GM19328 (cell line): ENCODE data around the gene ITLN1.
"Not testable (repeated sequence)": the region's sequence is repeated elsewhere in the genome, so short reads cannot be mapped to it uniquely, and the experiment has no call there.

Experiments used
- ATAC-seq: cut with Tn5 transposase; IDR thresholded peaks from one replicate; pipeline ENCODE4 v1.9.1; 2021; ENCODE audit warnings: mild to moderate bottlenecking, moderate library complexity; ENCODE audit not compliant: unreplicated experiment

ITLN1 gene

DNA sequence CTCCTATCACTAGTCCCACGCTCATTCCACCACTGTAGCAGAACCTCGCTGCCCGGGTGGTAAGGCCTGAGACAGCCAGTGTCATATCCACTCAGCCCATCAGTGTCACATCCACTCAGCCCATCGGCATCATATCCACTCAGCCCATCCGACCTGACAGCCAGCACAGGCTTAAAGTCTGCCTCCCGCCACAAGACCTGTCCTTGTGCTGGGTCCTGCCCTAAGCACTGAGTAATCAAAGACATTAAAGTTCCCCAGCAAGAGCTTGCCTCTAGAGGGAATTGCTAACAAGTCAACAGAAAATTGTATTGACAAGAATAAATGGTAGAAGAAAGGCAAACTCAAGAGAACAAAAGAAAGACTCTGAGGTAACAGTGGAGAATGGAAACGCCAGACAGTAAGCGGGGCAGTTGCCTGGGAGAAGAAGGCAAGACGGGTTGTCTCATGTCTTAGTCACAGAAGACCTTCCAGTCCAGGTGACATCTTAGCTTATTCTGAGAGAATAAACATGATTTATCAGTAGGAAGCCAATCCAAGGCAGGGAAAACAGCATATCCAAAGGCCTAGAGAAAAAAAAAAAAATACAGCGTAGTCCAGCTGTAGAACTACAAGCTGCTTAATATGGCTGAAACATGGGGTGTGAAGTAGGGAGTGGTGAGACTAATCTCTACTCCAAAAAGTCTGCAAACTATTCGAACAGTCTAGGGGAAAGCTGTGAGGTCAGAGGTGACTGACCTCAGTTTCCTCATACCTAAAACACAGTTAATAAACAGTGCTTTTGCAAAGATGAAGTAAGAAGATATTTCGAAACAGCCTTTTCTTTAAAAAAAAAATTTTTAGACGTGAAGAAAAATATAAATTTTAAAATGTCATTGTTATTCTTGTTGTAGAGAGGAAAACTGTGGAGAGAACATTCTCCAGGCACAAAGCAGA, 1.1 kb downstream of the ITLN1 start:
- no peak for ATAC-seq

DNA sequence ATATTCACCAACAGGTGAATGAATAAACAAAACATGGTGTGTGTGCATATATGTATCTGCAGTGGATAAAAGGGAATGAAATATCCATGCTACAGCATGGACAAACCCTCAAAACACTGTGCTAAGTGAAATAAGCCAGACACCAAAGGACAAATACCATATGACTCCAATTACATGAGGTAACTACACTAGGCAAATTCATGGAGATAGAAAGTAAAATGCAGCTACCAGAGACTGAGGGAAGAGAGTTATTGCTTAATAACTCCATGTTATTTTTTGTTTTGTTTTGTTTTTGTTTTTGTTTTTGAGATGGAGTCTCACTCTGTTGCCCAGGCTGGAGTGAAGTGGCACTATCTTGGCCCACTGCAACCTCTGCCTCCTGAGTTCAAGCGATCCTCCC, 2.4 kb downstream of the ITLN1 start:
- no peak for ATAC-seq

DNA sequence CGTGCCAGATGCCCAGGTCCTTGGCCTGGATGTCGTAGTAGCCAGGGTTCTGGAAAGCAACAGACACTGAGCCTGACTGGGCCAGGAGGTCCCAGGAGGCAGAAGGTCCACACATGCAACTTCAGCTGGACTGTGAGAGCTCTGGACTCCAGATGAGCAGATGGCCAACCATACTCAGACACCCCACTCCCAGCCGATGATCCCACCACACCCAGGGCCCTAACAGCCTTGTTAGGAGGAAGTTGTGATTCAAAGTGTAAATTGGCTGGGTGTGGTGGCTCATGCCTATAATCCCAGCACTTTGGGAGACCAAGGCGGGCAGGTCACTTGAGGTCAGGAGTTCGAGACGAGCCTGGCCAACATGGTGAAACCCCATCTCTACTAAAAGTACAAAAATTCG, 3.7 kb downstream of the ITLN1 start:
- not testable (repeated sequence) for ATAC-seq

DNA sequence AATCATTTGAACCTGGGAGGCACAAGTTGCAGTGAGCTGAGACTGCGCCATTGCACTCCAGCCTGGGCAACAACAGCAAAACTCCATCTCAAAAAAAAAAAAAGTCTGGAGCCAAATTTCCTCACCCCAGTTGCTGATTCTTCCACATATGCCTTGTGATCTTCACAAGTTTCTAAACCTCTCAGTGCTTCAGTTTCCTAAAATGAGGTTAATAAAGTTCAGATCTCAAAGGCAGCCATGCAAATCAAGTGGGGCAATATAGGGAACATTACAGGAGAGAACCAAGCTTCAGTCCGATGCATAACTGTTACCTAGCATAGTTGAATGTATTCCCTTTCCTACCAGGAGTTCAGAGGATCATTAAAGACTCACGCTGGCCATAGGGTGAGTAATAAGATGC, 4.8 kb downstream of the ITLN1 start:
- ATAC-seq = no peak

DNA sequence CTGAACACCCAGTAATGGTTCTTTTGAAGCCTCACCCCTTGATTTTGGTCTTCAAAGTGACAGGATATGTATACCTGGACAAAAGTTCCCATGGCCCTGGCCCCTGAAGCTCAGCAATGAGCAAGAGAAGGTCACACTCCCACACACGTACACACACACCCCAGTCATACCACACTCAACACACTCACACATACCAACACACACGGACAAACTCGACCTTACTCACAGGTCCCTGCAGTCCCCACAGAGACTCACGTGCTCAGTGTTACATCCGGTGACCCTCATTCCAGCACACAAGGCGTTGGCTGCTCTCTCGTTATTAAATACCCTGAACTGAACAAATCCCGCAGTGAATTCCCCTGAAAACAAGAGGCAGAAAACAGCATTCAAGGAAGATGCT, 5.9 kb downstream of the ITLN1 start:
- no peak for ATAC-seq

DNA sequence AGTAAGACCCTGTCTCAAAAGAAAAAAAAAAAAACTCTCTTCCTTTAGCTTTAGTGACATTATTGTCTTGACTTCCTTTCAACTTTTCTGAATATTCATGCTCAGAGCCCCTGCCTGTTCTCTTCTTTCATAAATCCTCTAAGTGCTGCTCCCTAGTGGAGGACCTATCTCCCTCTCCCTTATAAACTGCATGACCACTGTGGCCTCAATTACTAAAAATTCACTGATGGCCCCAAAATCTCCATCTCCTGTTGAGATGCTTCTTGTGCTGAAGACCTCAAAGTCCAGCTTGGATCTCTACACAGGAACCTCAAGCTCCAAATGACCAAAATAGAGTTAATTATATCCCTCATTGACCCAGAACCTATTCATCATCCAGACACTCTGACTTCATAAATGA, 7.8 kb downstream of the ITLN1 start:
- no peak for ATAC-seq

DNA sequence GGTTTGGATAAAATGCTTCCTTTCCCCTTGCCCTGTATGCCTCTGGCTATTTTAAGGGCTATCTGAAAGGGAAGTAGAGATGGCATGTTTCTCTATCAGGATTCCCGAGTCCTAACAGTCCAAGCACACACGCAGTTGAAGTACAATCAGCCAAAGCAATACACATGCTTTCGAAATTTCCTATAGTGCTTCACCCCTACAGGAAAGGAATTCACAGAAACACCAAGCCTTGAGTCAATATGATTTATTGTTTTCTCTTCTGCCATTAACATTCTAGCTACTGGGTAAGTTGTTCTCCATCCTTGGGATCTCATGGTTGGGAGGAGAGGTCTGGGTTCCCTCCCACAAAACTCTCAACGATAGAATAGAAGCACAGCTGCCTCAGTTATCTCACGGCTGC, 8.7 kb downstream of the ITLN1 start:
- ATAC-seq = no peak

DNA sequence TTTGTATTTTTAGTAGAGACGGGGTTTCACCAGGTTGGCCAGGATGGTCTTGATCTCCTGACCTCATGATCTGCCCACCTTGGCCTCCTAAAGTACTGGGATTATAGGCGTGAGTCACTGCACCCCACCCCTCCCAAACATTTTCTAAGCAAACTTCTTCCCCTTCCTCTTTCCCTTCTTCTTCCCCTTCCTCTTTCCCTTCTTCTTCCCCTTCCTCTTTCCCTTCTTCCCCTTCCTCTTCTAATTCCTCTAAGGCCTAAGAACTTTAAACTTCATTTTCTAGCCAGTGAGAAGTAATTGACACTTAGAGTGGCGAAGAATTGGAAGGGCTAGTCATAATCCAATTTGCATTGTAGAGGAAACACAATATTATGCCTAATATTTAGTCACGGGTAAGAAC, 9.4 kb downstream of the ITLN1 start:
- ATAC-seq = not testable (repeated sequence)

DNA sequence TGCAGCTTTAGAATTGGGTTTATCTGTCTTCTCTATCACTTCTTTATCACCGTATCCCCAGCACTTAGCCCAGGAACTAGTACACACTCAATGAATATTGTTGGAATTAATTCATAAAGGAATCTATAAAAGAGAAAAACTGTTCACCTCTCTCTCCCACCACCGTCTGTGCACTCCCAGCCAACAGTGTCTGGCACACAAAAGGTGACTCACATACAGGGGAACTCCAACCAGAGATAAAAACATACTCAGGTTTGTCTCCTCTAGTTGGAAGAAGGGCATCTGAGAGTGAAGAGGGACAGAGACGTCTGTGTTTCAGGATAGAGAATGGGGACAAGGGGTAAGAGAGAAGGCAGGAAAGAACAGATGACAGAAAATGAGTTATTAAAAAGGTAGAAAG, 10.0 kb downstream of the ITLN1 start:
- ATAC-seq = no peak

DNA sequence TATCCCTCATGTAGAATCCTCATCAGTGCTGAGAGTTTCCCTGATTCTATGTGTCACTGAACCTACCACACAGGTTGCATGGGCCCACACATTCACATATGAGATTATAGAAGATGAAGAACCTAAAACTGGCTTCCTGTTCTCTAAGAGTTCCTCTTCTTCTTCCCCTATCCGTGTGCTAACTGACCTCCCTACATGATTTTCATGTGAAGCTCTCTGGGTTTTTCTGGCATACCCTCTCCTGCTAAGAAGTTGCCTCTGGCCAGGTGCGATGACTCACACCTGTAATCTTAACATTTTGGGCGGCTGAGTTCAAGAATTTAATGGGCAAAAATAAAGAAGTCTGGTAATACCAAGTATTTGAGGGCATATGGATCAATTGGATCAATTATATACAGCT, 16.8 kb downstream of the ITLN1 start:
- no peak for ATAC-seq

DNA sequence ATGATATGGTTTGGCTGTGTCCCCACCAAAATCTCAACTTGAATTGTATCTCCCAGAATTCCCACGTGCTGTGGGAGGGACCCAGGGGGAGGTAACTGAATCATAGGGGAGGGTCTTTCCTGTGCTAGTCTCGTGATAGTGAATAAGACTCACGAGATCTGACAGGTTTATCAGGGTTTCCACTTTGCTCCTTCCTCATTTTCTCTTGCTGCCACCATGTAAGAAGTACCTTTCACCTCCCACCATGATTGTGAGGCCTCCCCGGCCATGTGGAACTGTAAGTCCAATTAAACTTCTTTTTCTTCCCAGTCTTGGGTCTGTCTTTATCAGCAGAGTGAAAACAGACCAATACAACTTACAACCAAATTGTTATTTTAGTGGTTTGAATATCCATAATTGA, 17.3 kb downstream of the ITLN1 start:
- ATAC-seq = not testable (repeated sequence)

DNA sequence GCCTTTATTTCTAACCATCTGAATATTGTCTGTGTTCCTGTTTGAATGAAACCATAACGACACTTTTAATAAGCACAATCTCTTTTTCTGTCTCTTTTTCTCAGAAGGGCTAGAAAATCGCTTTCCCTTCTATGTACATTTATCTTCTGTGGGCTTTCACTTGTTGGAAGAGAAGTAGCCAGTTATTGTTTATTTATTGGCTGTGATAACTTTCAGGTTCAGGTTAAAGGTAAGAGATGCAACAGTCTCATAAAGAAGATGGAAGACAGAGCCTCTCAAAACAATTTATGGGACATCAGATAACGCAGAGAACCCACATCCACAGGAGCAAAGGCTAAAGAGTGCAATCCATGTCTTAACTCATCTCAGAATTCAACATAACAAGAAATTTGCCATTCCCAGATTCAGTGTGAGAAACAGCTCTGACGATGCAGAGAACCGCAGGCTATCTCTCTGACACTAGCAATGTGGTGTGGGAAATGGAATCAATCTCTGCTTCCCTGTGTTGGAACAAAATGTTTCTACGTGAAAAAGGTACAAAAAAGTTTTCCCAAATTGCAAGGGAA, 18.2 kb downstream of the ITLN1 start:
- ATAC-seq = no peak

DNA sequence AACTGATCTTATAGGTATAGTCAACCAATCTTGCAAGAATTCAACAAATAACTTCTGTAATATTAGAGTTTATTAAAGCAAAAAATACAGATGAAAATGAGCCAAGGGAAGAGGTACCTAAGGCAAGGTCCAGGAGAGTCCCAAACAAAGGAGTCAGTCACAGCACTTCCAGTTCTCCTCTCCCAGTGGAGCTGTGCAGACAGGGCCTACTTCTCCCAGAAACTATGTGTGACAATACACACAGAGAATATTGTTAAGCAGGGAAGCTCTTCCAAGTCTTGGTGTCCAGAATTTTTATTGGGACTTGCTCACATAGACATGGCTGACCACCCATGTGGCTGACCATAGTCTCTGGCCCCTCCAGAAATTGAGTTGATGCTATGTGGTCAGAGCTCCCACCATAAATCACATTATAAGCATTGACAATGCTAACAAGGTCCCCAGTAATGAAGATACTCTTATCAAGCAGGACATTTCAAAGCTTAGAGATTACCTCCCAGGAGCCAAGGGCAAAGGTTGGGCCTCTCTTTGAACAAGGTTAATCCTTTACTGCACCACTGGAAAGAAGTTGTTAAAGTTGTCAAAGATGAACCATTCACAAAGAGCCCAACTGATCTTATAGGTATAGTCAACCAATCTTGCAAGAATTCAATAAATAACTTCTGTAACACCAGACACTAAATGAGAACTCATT, 18.8 kb downstream of the ITLN1 start:
- ATAC-seq = no peak

DNA sequence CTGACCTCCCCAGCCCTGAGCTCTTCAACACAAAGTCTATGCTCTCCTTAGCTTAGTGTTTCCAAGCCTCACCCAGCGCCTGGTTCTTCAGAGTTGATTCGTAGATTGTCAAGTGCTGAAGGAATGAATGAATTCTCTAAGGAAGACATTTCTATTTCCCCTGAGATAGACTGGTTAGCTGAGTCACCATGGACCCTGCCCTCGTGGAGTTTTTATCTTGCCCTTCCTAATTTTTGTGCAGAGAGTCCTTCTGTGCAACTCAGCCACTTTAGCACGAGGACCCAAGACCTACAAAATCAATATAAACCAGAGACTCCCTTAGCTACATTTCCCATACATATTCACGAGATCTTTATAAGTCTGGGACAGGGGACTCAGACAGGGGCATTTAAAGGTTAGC, 19.6 kb downstream of the ITLN1 start:
- no peak for ATAC-seq

DNA sequence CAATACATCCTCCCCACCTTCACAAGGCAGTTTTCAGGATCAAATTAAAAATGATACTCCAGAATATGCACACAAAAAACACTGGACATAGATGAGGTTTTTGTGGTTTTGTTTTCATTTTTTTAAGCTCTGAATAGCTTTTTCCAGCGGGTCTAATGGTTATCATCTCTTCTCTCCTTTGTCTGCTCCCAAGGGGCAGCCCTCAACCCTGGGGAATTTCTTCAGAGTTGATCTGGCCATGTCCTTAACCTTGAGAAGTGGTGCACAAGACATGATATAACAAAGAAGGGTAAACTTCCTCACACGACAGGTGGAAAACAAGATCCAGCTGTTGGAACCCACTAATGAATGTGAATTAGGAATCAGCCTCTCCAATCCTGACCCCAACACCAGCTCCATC, 20.8 kb downstream of the ITLN1 start:
- no peak for ATAC-seq

DNA sequence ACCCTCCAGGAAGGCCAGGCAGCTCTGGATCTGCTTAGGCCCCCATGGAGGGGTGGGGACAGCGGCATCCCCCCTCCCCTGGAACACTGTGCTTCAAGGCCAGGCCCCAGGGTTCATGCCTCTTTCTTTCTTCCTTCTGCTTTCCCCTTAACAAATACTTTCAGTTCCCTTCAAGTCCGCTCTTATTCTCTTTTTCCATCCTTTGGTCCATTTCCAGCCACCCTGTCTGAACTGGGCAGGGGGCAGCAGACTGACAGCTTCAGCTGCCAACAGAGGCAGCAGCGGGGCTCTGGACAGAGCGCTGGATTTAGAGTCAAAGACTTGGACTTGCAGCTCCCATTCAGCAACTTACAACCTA, 21.2 kb downstream of the ITLN1 start:
- no peak for ATAC-seq

DNA sequence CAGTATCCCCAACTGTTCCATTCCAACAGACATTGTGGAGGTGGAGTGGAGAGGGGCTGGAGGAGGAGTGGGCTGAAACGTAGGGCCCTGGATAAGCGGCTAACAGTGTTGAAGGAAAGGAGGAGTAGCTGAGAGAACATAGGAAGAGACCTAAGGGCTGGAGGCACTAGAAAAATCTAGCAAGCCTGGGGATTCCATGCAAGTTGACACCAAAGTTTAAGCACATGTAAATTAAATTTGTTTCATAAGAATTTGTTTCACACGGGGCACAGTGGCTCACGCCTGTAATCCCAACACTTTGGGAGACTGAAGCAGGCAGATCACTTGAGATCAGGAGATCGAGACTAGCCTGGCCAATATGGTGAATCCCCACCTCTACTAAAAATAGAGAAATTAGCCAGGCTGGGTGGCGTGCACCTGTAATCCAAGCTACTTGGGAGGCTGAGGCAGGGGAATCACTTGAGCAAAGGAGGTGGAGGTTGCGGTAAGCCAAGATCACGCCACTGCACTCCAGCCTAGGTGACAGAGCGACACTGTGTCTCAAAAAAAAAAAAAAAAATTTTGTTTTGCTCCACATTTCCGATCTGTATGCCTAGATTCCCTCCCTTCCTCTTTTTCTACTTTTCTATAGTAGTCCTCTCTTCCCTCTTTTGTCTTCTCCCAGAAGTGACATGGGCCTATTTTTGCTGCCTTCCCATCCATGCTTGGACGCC, 21.8 kb downstream of the ITLN1 start:
- no peak for ATAC-seq

DNA sequence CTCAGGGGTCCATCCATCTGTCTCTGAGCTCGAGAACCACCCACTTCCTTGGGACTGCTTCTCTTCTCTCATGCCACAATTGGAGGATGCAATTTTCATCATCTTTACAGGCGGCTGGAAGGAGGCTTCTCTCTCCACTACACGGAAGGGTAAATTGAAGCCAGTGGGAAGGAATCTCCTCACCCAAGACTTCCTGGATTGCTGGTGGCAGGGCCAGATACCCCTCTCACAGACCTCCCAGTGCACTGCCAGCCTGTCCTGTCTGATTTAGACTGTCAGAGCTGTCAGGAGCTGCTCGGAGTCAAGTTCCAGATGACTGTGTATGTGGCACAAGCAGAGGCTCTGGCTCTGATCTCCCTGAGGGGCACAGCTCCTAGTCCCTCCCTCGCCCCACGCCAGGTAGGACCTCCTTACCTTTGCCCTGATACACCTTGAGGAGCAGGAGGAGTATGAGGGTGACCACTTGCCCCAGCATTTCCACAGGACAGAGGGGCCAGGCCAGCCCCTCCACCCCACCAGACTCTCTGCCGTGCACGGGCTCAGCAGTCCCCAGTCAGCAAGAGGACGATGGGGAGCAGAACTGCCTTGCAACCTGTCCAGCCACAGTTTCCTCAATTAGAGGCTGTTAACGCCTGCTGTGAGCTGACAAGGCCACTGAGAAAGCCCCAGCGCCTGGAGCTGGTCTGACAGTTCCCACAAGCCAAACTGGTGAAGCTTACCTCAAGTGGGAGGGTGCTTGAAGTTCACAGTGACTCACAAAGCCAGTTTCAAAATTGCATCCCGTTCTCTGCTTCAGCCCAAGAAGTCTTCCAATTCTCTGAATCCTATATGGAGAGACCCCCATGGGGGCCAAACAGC, 22.5 kb downstream of the ITLN1 start, which contains the start of gene CD244:
TSS of gene CD244 (minus strand) at position 685 of the 858 bp plus-strand sequence. CDS start at position 475, 210 bp downstream.
- peak; percentile 73 for ATAC-seq

DNA sequence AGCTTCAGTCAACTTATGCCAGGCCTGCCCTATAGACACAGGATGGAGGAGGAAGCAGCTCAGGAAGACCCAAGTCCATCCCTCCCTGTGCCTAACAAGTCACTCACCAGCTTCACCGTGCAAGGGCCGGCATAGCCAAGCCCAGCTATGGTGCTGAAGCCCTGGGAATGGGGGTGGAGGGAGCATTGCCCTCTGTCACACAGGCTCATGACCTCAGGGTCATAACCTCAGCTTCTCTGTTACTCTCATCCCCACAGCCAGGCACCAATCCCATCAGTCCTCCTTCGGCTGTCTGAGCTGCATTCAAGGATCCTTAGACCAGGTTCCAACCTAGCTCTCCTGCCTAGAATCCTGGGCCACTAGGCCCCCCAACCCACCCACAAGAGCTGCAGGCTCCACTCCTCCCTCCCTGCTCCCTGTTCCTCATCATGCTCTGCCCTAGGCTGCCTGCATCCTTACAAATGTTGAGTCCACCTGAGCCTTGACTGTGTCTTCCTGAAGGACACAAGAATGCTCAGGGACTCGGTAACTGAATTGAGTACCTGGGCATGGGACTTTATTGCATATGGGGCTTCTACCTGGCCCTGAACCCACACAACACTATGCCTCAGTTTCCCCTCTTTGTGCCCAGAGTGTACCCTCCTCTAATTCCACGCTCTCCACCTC, 24.0 kb downstream of the ITLN1 start:
- no peak for ATAC-seq

DNA sequence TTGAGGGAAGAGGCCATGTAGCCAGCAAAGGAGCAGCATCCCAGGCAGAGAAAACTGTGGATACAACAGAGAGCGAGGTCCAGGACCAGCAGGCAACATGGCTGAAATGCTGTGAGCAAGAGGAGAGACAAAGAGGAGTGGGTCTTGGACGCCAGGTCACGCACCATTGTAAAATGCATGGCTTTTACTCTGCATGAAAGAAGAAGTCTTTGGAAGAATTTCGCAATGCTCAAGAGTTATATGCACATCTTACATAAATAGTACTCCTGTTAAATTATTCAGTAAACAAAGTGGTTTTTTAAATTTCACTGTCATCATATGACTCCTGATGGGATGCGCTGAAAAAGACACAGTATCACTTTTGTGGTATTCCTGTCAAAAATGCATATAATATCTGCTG, 25.8 kb downstream of the ITLN1 start:
- ATAC-seq = no peak
